HCT116 (cell line): ENCODE data around the gene MYBPC1.
"Not testable (repeated sequence)": the region's sequence is repeated elsewhere in the genome, so short reads cannot be mapped to it uniquely, and the experiment has no call there.

Experiments used
- JUND ChIP-seq: IDR thresholded peaks from 2 replicates; pipeline ENCODE4 v1.6.1; 2012
- MAX ChIP-seq: IDR thresholded peaks from 2 replicates; pipeline ENCODE4 v1.6.1; 2012
- YY1 ChIP-seq: IDR thresholded peaks from 2 replicates; pipeline ENCODE4 v1.6.1; 2011; ENCODE audit warnings: low read length, low read depth, moderate library complexity, mild to moderate bottlenecking; ENCODE audit not compliant: insufficient replicate concordance; ENCODE audit errors: extremely low read depth

DNA sequence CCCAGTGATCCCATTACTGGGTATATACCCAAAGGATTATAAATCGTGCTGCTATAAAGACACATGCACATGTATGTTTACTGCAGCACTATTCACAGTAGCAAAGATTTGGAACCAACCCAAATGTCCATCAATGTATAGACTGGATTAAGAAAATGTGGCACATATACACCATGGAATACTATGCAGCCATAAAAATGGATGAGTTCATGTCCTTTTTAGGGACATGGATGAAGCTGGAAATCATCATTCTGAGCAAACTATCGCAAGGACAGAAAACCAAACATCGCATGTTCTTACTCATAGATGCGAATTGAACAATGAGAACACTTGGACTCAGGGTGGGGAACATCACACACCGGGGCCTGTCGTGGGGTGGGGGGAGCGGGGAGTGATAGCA, 36.0 kb upstream of the MYBPC1 start:
- not testable (repeated sequence) for TF ChIP-seq JUND, YY1, MAX
